Measurements from ENCODE around the gene TYRP1.

- TF ChIP-seq CTCF (IDR thresholded peaks at IDR 0.05) (no peak), POLR2A (IDR thresholded peaks at IDR 0.05) (no peak), EP300 (IDR thresholded peaks at IDR 0.05) (no peak), POLR2AphosphoS5 (IDR thresholded peaks at IDR 0.05) (no peak)
Measured at GRCh38 chr9:12740845-12741244, 47.7 kb downstream of the TYRP1 start.

Measured in suprapubic skin (tissue), 4 donors.